ENCODE data around the gene BRSK1.

Gene BRSK1

GRCh38 chr19:55283548-55284377, at the start of gene BRSK1:
TSS of gene BRSK1 (plus strand) at chr19:55283997. CDS start at chr19:55284443, 446 bp downstream.
- DNase-seq (ENCODE audit: low read depth): peak; percentile 32

GRCh38 chr19:55238030-55238429, 45.8 kb upstream of the BRSK1 start:
- no peak for DNase-seq (ENCODE audit: low read depth)

- DNase-seq (ENCODE audit: low read depth): no peak
Measured at GRCh38 chr19:55239004-55239403, 44.8 kb upstream of the BRSK1 start.

- no peak for DNase-seq (ENCODE audit: low read depth)
Measured at GRCh38 chr19:55240713-55241020, 43.1 kb upstream of the BRSK1 start.

GRCh38 chr19:55241143-55241934, 42.5 kb upstream of the BRSK1 start:
- no peak for DNase-seq (ENCODE audit: low read depth)

- DNase-seq (ENCODE audit: low read depth): no peak
Measured at GRCh38 chr19:55241935-55242464, 41.8 kb upstream of the BRSK1 start.

- no peak for DNase-seq (ENCODE audit: low read depth)
Measured at GRCh38 chr19:55242517-55242916, 41.3 kb upstream of the BRSK1 start.

GRCh38 chr19:55244004-55244680, 39.7 kb upstream of the BRSK1 start:
- DNase-seq (ENCODE audit: low read depth): no peak

- DNase-seq (ENCODE audit: low read depth): no peak
Measured at GRCh38 chr19:55245236-55245904, 38.4 kb upstream of the BRSK1 start.

GRCh38 chr19:55246462-55247451, 37.0 kb upstream of the BRSK1 start:
- no peak for DNase-seq (ENCODE audit: low read depth)

- DNase-seq (ENCODE audit: low read depth): peak; percentile 8
Measured at GRCh38 chr19:55247621-55248099, 36.1 kb upstream of the BRSK1 start.

GRCh38 chr19:55248166-55248675, 35.6 kb upstream of the BRSK1 start:
- DNase-seq (ENCODE audit: low read depth): no peak

GRCh38 chr19:55248704-55249103, 35.1 kb upstream of the BRSK1 start:
- no peak for DNase-seq (ENCODE audit: low read depth)

GRCh38 chr19:55249841-55250240, 34.0 kb upstream of the BRSK1 start:
- DNase-seq (ENCODE audit: low read depth): no peak

- DNase-seq (ENCODE audit: low read depth): no peak
Measured at GRCh38 chr19:55250262-55251036, 33.3 kb upstream of the BRSK1 start.

GRCh38 chr19:55251341-55252081, 32.3 kb upstream of the BRSK1 start:
- no peak for DNase-seq (ENCODE audit: low read depth)

- DNase-seq (ENCODE audit: low read depth): no peak
Measured at GRCh38 chr19:55252760-55253663, 30.8 kb upstream of the BRSK1 start.
